HepG2 (cell line): Measurements from ENCODE around the gene XPC. TPM values are rescaled to one million over a fixed set of nuclear protein-coding genes. Genes with fewer than 3 reads are reported as not detected.
A peak's percentile ranks its signal among the peaks of the same experiment; 100 is the strongest.

Experiments
- BRCA1 ChIP-seq: sonication (generic); formaldehyde crosslinking; IDR thresholded peaks from 2 replicates; pipeline ENCODE4 v1.4.0; 2020; ENCODE audit warnings: missing genetic modification reagents
- GATA4 ChIP-seq: sonication (generic); IDR thresholded peaks from 2 replicates; pipeline ENCODE4 v1.6.1; 2016; ENCODE audit warnings: antibody characterized with exemption, low read depth, borderline replicate concordance
- XBP1 ChIP-seq: sonication (generic); formaldehyde crosslinking; IDR thresholded peaks from 2 replicates; pipeline ENCODE4 v1.5.0; 2020; ENCODE audit warnings: missing genetic modification reagents
- ZC3H13 ChIP-seq: sonication (generic); formaldehyde crosslinking; IDR thresholded peaks from 2 replicates; pipeline ENCODE4 v1.8.1; 2023; ENCODE audit warnings: mild to moderate bottlenecking, missing genetic modification reagents, moderate library complexity
- ZNF557 ChIP-seq: sonication (generic); formaldehyde crosslinking; IDR thresholded peaks from 2 replicates; pipeline ENCODE4 v1.4.0; 2020; ENCODE audit warnings: missing genetic modification reagents
- ZNF703 ChIP-seq: sonication (generic); formaldehyde crosslinking; IDR thresholded peaks from 2 replicates; pipeline ENCODE4 v1.5.1; 2020; ENCODE audit warnings: missing genetic modification reagents, mild to moderate bottlenecking, moderate library complexity, borderline replicate concordance
- ZNF780A ChIP-seq: sonication (generic); formaldehyde crosslinking; IDR thresholded peaks from 2 replicates; pipeline ENCODE4 v1.8.0; 2022; ENCODE audit warnings: mild to moderate bottlenecking, missing genetic modification reagents, moderate library complexity
- polyA plus RNA-seq, 8 experiments: library from polyadenylated mRNA; depleted of rRNA in 3 of 8; stranded (reverse) in 7 of 8; unstranded in 1 of 8; fragments of >200 nt; fragmentation: Illumina TruSeq in 4 of 8; extraction: Trizol in 4 of 8; gene quantifications; 2 replicates each; pipeline versions ENCODE4 v1.2.1 to v1.2.3, GENCODE V29; 2011 to 2016; ENCODE audit warnings: low read depth in 4 of 8, missing spikeins in 1 of 8, mixed read lengths in 1 of 8; ENCODE audit not compliant: insufficient read depth in 1 of 8
- total RNA-seq, 5 experiments: library from RNA; depleted of rRNA; stranded (reverse); fragments of >200 nt; fragmentation: Illumina TruSeq; extraction: Trizol; gene quantifications; 2 replicates each; pipeline ENCODE4 v1.2.3, GENCODE V29; 2016; ENCODE audit warnings: low read depth in 1 of 5
- TF ChIP-seq, protein P1 (sequence below): sonication (generic); formaldehyde crosslinking; IDR thresholded peaks from 2 replicates; pipeline ENCODE4 v1.5.0; 2020; ENCODE audit warnings: mild to moderate bottlenecking, missing genetic modification reagents
- TF ChIP-seq, protein P2 (sequence below): sonication (generic); formaldehyde crosslinking; IDR thresholded peaks from 2 replicates; pipeline ENCODE4 v1.5.1; 2020; ENCODE audit warnings: missing genetic modification reagents, mild to moderate bottlenecking, borderline replicate concordance
- TF ChIP-seq, protein P3 (sequence below): sonication (generic); formaldehyde crosslinking; IDR thresholded peaks from 2 replicates; pipeline ENCODE4 v1.8.1; 2023; ENCODE audit warnings: mild to moderate bottlenecking, missing genetic modification reagents
- TF ChIP-seq, protein P4 (sequence below): IDR thresholded peaks from 2 replicates; pipeline ENCODE4 v1.6.1; 2012; ENCODE audit warnings: low read length, improper control_type of control experiment
- TF ChIP-seq, protein P5 (sequence below), 2 experiments: sonication (generic) in 1 of 2; formaldehyde crosslinking in 1 of 2; IDR thresholded peaks; 2 replicates each; pipeline versions ENCODE4 v1.5.1 to v1.6.1; 2011 to 2020; ENCODE audit warnings: borderline replicate concordance in 1 of 2, low read depth in 1 of 2, low read length in 1 of 2, mild to moderate bottlenecking in 1 of 2, missing genetic modification reagents in 1 of 2, moderate library complexity in 1 of 2
- TF ChIP-seq, protein P6 (sequence below): sonication (generic); formaldehyde crosslinking; IDR thresholded peaks from 2 replicates; pipeline ENCODE4 v1.5.1; 2020; ENCODE audit warnings: missing genetic modification reagents, mild to moderate bottlenecking, borderline replicate concordance

Gene XPC
- total and polyA plus RNA-seq, 2 of the 13 experiments (the other 11 are each of a cell fraction or from before 2014, with no cell fraction given): 9.4 to 24.1 TPM

DNA sequence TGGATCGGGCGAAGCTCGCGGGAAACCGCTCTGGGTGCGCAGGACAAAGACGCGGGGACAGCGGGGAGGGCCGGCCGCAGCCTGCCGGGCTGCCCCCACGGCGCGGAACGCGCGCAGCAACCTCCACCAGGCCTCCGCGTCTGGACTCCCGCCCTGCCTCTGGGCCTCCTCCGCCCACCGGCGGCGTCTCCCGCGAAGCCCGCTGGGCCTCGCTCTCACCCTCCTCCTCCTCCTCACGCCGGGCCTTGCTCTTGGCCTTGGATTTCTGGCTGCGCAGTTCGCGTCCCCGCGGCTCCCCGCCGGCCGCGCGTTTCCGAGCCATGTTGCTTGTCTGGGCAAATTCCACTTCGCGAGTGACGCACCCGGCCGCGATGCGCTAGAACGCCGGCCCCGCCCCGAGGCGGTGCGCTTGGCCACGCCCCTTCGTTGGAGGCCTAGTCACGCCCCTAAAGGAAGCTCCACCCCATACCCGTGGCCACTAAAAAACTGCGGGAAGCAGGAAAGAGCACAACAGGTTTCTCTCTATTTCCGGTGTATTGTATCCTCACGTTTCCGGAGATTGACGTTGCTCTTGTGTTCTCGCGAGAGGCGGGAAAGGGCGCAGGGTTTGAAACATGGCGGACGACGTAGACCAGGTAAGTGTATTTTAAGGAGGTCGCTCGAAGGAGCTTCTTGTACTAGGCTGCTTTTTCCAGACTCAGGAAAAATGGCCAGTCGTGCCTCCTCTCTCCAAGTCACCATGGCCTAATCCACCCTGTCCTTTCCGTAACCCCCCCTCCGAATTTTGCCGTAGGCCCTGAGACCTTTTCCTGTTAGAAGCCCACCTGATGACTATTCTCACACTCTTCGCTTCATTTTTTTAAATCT lies at the start of gene XPC, which contains the start of gene LSM3 (continued):
- TF ChIP-seq, protein P1, sequence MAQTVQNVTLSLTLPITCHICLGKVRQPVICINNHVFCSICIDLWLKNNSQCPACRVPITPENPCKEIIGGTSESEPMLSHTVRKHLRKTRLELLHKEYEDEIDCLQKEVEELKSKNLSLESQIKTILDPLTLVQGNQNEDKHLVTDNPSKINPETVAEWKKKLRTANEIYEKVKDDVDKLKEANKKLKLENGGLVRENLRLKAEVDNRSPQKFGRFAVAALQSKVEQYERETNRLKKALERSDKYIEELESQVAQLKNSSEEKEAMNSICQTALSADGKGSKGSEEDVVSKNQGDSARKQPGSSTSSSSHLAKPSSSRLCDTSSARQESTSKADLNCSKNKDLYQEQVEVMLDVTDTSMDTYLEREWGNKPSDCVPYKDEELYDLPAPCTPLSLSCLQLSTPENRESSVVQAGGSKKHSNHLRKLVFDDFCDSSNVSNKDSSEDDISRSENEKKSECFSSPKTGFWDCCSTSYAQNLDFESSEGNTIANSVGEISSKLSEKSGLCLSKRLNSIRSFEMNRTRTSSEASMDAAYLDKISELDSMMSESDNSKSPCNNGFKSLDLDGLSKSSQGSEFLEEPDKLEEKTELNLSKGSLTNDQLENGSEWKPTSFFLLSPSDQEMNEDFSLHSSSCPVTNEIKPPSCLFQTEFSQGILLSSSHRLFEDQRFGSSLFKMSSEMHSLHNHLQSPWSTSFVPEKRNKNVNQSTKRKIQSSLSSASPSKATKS: no peak
- TF ChIP-seq, protein P2, sequence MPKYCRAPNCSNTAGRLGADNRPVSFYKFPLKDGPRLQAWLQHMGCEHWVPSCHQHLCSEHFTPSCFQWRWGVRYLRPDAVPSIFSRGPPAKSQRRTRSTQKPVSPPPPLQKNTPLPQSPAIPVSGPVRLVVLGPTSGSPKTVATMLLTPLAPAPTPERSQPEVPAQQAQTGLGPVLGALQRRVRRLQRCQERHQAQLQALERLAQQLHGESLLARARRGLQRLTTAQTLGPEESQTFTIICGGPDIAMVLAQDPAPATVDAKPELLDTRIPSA: peak; percentile 71; the same call in 1 of the 2 replicates
- TF ChIP-seq XBP1 (CRISPR knock-in tag) (no peak), GATA4 (peak; percentile 57; the same call in 1 of the 2 replicates), ZNF780A (CRISPR knock-in tag) (no peak), ZC3H13 (CRISPR knock-in tag) (no peak), BRCA1 (CRISPR knock-in tag) (peak; percentile 91; the same call in 1 of the 2 replicates), ZNF557 (CRISPR knock-in tag) (0 out of 2 replicates have a peak, but pooled peaks have one; percentile 63), ZNF703 (peak; percentile 42; the same call in 1 of the 2 replicates)
- TF ChIP-seq, protein P3, sequence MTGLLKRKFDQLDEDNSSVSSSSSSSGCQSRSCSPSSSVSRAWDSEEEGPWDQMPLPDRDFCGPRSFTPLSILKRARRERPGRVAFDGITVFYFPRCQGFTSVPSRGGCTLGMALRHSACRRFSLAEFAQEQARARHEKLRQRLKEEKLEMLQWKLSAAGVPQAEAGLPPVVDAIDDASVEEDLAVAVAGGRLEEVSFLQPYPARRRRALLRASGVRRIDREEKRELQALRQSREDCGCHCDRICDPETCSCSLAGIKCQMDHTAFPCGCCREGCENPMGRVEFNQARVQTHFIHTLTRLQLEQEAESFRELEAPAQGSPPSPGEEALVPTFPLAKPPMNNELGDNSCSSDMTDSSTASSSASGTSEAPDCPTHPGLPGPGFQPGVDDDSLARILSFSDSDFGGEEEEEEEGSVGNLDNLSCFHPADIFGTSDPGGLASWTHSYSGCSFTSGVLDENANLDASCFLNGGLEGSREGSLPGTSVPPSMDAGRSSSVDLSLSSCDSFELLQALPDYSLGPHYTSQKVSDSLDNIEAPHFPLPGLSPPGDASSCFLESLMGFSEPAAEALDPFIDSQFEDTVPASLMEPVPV: peak; percentile 31
- TF ChIP-seq, protein P4, sequence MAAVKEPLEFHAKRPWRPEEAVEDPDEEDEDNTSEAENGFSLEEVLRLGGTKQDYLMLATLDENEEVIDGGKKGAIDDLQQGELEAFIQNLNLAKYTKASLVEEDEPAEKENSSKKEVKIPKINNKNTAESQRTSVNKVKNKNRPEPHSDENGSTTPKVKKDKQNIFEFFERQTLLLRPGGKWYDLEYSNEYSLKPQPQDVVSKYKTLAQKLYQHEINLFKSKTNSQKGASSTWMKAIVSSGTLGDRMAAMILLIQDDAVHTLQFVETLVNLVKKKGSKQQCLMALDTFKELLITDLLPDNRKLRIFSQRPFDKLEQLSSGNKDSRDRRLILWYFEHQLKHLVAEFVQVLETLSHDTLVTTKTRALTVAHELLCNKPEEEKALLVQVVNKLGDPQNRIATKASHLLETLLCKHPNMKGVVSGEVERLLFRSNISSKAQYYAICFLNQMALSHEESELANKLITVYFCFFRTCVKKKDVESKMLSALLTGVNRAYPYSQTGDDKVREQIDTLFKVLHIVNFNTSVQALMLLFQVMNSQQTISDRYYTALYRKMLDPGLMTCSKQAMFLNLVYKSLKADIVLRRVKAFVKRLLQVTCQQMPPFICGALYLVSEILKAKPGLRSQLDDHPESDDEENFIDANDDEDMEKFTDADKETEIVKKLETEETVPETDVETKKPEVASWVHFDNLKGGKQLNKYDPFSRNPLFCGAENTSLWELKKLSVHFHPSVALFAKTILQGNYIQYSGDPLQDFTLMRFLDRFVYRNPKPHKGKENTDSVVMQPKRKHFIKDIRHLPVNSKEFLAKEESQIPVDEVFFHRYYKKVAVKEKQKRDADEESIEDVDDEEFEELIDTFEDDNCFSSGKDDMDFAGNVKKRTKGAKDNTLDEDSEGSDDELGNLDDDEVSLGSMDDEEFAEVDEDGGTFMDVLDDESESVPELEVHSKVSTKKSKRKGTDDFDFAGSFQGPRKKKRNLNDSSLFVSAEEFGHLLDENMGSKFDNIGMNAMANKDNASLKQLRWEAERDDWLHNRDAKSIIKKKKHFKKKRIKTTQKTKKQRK: no peak
- TF ChIP-seq, protein P5, sequence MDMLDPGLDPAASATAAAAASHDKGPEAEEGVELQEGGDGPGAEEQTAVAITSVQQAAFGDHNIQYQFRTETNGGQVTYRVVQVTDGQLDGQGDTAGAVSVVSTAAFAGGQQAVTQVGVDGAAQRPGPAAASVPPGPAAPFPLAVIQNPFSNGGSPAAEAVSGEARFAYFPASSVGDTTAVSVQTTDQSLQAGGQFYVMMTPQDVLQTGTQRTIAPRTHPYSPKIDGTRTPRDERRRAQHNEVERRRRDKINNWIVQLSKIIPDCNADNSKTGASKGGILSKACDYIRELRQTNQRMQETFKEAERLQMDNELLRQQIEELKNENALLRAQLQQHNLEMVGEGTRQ (IDR thresholded peaks at IDR 0.05; ENCODE audit: low read depth, low read length): no peak
- TF ChIP-seq, protein P5 (CRISPR knock-in tag; IDR thresholded peaks at IDR 0.05; ENCODE audit: borderline replicate concordance): no peak; the same call in 1 of the 2 replicates
- TF ChIP-seq, protein P6, sequence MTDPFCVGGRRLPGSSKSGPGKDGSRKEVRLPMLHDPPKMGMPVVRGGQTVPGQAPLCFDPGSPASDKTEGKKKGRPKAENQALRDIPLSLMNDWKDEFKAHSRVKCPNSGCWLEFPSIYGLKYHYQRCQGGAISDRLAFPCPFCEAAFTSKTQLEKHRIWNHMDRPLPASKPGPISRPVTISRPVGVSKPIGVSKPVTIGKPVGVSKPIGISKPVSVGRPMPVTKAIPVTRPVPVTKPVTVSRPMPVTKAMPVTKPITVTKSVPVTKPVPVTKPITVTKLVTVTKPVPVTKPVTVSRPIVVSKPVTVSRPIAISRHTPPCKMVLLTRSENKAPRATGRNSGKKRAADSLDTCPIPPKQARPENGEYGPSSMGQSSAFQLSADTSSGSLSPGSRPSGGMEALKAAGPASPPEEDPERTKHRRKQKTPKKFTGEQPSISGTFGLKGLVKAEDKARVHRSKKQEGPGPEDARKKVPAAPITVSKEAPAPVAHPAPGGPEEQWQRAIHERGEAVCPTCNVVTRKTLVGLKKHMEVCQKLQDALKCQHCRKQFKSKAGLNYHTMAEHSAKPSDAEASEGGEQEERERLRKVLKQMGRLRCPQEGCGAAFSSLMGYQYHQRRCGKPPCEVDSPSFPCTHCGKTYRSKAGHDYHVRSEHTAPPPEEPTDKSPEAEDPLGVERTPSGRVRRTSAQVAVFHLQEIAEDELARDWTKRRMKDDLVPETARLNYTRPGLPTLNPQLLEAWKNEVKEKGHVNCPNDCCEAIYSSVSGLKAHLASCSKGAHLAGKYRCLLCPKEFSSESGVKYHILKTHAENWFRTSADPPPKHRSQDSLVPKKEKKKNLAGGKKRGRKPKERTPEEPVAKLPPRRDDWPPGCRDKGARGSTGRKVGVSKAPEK (CRISPR knock-in tag): no peak
